NCI-H2227 (cell line): ENCODE results near the gene ADAMTS17.

Source experiments
- DNase-seq: peaks from one replicate; lab custom pipeline; 2025; ENCODE audit not compliant: unreplicated experiment; lab: John Stamatoyannopoulos, UW

ADAMTS17 gene

DNA sequence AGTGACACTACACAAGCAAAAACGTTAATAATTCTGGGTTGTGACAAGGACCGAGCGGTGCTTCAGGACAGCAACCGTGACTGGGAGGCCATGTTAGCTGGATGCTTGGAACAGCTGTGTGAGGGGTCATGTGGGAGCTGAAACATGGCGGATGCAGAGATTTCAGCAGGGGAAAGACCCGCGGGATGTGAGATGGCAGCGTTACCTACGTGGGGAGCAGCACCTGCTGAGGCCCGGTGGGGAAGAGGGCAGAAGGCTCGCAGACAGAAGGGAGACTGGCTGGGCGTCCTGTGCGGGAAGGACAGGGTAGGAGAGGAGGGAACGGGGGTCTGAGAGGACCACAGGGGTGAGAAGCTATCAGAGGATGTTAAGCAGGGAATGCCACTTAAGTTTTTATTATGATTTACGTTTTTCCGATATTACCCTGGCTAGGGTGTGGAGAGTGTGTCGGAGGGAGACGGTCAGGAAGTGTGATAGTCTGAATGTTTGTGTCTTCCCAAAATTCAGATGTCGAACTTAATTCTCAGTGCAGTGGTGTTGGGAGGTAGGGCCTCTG lies 379.7 kb downstream of the ADAMTS17 start:
- no peak for DNase-seq

DNA sequence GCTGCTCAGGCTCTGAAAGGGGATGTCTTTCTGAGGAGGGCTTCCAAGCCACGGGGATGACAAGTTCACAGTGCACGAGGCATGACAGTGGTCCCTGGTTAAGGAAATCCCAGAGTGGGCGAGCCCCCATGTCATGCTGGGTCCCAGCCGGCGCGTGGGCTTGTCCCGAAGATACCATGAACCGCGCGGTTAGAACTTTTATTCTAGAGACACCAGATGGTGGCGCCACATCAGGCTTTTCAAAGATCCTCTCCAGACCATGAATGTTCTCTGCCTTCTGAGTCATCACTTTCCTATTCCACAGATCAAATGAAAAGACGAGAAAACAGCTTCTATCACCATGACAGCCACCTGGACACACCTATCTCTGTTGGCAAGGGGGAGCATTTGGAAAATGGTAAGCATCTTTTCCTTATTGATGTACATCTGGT lies 380.7 kb downstream of the ADAMTS17 start:
- no peak for DNase-seq

DNA sequence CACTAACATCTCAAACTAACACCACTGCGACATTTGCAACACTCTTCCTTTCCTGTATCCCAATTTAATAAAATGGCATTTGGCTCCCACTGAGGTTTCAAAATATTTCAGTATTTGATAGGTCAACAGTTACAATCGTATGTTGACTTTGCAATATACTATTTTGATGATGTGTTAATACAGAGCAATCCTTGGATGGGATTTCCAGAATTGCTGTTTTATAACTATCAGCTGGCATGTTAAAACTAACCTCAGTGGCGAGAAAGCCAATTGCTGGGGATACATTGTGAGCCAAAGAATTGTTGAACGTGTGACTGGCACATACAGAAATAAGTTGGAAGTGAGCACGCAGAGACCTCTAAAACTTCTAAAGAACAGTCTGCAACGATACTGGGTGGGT lies 382.4 kb downstream of the ADAMTS17 start:
- DNase-seq: no peak

DNA sequence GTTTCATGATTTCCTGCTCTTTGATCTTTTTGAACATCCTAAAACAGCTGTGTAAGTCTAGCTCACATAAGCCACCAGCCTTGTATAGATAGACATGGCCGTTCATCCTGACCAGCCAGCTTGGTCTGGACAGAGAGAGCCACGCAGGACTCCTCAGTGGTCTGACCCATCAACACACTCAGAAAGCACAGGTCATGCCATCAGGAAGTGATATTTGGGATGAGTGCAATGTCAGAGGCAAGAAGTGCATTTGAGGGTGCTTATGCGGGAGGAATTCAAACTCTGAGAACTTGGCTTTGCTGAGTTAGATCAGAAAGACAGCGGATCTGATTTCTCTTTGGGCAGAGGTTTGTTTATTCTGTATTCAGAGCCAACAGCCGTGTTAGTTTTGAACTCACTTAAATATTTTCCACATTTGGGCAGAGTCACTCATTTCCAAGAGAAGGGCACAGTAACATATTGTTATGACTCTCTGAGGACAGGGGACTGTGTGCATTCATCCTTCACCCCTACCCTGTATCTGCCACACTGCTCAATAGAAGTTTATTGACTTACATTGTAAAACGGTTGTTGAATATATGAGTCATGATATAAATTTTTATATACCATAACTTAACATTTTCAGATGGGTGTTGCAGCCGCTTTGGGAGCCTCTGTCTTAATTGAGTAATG lies 383.2 kb downstream of the ADAMTS17 start:
- no peak for DNase-seq

DNA sequence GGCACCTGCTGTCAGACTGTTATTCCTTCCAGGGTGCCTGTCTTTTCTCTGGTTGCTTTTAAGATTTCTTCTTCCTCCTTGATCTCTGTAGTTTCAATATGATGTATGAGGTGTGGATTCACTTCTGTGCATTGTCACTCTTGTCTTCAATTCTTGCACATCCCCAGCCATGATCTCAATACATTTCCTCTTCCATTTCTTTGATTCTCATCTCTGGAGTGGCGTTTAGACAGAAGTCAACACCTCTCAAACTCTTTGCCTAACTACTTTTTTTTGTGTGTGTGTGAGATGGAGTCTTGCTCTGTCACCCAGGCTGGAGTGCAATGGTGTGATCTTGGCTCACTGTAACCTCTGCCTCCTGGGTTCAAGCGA lies 384.1 kb downstream of the ADAMTS17 start:
- DNase-seq: no peak

DNA sequence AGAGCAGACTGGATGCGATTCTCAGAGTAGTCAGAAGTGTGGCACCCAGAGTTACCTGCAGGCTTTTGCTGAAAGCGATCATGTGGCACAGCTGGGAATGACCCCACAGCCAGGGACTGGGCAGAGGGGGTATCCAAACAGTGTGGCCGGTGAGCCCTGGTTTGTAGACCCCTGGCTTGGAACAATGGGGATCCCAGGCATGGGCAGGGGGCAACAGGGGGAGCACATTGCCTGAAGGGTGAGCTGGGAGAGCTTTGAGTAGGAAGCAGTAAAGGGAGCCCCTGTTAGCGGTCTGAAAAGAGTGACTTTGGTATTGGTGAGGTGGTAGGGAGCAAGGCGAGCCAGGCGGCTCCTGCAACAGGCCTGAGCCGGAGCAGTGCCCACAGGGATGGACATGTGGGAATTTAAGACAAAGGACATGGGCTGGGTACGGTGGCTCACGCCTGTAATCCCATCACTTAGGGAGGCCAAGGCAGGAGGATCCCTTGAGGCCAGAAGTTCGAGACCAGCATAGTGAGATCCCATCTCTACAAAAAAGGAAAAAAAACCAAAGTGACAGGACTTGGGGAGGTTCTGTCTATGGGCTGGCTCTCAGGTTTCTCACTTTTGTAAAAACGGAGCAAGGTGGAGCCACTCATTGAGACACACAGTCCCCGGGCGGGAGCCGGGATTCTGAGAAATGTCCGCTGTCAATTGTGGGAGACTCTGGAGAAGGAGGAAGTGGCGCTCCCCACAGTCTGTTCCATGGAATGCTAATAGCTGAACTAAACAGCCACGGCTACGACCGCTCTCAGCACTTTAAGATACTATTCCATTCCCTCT lies 384.7 kb downstream of the ADAMTS17 start:
- no peak for DNase-seq

DNA sequence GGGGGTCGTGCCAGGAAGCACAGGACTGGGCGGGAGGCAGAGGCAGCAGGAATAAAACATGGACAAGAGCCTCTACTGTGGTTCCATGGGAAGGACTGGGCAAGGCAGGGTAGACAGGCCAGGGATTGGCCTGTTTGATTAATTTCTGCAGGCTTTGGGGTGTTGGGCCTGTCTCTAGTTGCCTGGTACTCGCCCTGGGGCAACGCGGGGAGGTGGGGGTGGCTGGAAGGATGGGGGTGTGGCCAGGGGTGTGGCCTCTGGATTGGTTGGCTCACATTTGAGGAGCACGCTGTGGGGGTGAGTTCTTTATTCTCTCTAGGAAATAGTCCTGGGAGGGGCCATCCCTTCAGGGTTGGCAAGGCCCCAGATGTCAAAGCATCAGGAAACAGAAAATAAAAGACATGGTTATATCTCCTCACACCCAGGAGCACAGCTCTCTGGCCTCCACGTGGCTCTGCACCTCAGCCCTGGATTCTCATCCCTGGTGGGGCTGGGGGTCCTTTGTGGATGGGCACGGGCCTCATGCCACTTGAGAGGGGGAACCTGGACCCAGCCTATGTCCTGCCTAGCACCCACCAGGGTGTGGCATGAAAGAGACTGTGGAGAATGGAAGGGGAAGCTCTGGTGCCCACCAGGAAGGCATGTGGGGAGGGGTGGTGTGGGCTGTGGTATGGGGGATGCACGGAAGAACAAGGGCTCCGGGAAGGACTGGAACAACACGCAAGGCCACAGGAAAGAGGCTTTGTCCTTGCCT lies 385.6 kb downstream of the ADAMTS17 start:
- DNase-seq: no peak

DNA sequence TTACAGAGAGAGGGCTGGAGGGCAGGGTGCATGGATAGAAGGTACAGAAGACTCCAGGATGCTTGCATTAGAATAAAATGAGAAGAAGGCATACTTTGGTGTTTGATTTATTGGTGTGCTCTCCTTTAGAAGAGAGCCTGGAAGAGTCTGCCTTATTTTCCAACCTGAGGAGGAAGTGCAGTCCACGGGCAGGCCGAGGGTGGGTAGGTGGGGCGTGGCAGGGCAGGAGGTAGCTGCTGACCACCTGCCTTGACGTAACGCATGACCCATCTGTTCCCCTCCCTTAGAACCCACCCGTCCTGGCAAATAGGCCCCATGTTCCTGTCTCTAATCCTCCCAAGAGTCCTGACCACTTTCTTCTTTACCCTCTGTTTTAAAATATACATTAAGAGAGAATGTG lies 386.2 kb downstream of the ADAMTS17 start:
- DNase-seq: no peak

DNA sequence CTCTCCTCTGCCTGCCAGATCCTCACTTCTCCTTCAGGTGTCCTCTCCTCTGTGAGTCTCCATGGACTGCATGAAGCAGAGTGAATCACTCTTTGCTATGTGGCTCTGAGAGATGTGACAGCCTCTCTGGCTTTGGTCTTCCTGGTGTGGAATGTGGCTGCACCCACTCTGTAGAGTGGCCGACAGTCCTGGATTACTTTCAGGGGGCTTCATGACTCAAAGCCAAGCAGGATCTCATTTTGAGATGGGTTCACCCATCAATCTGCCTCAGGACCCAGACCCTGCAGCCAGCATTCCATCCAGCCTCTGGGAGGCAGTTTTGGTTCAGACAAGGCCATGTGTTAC lies 386.6 kb downstream of the ADAMTS17 start:
- no peak for DNase-seq

DNA sequence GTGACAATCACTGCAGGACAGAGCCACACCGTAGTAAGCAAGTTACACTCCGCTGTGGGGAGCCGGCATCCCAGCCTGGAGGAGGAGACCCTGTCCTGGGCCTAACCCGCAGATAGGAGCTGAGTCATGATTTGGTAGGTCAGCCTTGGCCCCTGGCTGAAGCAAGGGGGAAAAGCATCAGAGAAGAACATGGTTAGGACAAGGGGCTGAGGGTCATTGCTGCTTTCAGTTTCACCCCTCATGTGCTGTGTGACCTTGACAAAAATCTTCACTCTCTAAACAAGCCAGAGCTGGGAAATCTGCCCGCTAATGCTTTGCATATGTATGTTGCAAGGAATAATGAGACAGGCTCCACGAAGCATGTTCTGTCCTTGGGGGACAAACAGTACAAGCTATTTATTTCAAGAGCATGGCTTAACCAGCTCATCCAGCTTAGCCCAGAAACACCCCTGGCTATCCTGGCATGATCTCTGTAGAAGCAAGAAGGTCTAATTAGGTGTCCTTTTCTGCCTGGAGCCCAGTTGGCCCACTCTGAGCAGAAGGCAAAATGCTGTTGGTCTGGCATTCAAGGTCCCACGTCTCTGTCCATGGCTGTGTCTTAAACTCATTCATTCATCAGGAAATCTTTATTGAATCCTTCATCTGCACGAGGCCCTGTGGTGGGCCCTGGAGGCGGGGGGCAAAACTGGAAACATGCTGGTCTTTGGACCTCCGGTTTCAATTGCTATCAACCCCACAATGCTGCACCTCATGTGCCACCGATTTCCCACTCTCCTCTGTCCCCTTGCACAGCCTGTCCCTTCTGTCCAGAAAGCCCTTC lies 387.2 kb downstream of the ADAMTS17 start:
- no peak for DNase-seq

DNA sequence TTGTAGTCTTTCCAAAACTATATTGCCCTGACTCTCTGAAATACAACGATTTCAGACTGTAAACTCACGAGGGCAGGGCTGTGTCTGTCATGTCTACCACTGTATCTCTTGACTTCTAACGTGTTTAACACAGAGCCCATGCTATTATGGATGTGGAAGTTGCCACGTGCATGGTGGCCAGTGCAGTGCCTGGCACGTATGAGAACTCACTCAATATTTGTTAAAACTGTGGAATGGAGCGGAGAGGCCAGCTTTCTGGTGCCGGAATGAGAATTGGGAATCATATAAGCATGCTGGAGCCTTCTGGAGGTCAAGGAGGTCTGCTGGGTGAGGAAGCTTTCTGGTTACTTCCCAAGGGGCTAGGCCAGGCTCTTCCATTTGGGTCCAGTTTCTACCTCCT lies 387.9 kb downstream of the ADAMTS17 start:
- DNase-seq: no peak

DNA sequence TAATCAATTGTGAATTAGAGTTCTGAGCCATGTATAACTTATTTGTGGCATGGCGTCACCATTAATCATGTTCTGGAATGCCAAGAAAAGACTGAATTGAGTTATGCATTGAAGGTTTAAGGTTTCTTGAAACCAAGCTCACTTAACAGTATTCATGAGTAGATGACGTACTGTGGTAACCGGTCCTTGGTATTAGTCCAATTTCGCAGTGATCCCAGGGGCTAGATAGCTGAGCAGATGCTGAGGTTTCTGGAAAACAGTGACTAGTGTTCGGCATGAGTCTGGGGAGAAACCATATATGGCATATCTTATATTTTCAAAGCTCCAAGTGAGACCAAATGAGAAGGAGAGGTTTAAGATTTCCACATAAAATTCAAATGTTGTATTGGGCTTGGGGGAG lies 390.3 kb downstream of the ADAMTS17 start:
- DNase-seq: no peak

DNA sequence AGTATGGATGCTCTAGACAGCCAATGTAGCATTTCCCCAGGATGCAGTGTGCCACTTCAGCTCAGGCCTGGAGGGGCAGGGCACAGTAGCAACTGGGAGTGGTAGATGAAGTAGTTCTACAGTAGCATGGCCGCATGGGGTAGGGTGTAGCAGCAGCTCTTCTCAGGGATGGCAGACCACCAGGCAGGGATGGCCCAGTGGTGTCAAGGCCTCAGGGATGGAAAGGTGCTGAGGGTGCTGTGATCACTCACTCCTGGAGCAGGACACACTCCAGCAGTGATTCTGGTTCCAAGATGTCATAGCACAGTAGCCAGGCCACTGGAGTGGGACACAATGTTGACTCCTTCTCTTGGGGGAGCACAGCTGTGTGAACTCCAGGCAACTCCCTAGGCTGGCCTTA lies 397.6 kb downstream of the ADAMTS17 start:
- no peak for DNase-seq

DNA sequence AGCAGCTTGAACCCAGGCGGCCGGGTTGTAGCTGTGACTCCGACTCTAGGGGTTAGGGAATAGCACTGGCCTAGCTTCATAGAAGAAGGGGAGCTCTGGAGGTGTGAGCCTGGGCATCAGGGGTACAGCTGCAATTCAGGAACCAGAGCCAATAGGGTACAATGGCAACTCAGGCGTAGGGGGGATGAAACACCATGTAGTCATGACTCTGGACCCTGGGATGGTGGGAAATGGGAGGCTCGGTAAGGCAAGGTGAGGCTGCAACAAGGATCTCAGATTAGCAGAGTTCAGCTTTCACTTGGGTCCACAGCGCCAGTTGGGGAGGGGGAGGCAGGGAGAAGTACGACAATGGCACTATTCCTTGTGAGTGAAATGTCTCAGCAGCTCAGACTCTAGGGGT lies 398.3 kb downstream of the ADAMTS17 start:
- no peak for DNase-seq

DNA sequence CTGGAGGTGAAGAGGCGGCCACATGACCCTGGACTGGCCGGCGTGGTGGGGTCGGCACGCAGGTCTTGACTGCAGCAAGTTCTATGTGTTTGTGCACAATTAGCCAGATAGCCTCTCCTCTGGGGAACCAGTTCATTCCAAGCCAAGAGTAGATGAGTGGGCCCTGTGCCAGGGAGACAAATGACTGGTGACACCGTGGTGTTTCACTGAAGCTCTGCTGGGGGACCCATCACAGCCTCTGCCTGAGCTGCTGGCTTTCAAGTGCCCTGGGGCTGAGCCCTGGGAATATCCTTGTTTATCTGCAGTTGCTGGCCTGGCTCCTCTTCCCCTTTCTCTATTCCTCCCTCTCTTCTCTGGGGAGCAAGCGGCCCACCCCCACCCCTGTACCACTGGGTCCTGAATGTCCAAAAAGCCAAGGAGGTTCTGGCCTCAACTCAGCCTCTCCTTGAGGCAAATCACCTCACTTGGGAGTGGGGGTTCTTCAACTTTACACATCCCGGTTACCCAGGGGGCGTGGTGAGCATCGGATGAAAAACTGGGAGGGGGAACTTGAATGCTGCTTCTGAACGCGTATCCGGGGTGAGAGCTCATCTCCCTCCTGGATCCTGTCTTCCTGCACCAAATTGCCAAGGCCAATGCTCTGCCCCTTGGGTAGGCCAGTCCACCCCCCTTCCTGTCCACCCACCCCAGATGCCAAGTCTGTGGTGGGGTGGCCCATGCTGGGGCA lies 408.9 kb downstream of the ADAMTS17 start:
- DNase-seq: no peak

DNA sequence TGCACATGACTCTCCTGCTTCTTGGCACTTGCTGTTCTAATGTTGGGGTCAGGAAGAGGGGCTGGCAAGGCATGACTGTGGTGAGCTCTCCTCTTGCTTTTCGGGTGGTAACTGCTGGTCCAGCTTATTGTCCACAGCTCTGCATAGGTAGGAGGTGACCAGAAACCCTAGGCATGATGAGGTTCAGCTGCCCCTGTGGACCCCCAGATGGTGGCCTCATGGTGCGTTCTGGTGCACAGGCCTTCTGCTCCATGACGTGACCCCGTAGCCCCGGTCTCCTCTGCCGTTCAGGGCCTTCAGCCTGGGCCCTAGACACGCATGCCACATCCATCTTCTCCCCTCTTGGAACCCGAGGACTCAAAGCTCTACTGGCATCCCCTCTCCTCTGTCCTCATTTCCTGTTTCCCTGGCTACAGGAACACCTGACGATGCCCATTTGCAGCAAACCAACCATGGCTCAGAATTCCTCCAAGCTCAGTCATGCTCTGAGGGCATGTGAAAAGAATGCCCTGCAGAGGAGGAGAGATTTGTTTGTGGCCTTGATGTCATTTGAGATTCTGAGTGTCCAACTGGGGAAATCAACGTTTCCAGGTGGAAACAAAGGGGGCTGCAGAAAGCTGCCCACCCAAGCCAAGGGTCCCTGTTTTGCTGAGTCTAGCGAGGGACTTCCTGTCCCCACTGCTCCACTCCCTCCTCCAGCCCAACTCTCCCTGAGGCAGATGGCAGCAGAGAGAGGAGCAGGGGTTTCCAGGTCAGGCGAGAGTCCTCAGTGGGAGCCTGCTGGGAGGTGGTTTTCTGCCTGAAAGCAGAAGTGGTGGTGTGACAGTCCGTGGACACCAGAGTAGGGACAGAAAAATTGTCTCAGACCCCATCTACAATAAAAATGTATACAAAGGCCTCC lies 409.8 kb downstream of the ADAMTS17 start:
- DNase-seq: no peak

DNA sequence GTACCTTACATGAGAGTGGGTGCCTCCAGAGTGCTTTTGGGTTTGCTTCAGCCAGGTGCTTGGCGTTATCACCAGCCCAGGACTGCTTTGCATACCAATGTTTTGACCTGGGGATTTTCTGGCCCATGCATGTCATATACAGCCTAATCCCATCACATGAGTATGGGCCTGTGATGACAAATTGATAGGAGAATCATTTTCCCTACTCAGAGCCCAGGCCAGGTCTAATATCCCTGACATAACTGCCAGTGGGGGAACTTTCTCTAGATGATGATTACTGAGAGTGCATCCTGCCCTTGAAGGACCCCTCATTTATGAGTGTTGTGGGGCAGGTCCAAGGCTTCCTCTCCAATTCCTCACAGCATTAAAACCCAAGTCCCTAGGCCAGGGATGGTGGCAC lies 411.1 kb downstream of the ADAMTS17 start:
- no peak for DNase-seq

DNA sequence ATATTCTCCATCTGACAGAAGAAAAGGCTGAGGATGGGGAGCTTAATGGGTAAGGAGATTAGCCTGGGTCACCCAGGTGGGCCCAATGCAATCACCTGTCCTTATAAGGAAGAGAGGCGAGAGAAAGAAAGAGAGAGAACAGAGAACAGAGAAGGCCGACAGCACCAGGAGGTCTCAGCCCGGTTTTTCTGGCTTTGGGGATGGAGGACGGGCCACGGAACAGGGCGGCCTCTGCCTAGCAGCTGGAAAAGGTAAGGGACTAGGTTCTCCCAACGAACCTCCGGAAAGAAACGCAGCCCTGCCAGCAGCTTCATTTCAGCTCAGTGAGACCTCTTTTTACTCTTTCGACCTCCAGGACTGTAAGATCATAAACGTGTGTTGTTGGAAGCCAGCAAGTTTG lies 412.5 kb downstream of the ADAMTS17 start:
- DNase-seq: no peak

DNA sequence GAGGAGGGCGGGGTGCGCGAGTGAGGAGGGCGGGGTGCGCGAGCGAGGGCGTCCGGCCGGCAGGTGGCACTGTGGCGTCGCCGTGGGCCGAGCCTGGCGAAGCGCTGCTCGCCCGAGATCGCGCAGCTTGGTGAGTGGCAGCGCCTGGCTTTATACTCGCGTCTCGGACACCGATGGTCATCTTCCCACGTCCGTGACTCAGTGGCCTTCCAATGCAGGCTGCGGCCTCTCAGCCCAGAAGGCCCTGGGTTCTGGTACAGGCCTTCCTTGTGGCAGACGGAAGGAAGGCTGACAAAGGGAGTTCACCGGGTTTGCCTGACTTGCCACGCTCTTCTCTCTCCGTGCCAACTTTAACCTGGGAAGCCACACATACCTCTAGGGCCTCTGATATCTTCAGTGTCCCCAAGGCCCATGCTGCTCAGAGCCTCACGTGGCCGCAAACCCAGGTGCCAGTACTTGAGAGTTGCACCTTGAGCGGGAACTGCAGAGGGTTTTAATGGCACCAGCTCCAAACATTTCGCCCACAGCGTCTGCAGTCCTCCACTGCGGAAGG lies 413.3 kb downstream of the ADAMTS17 start:
- peak; percentile 1 for DNase-seq
